Right renal cortex interstitium (tissue), 3 donors: Measurements from ENCODE around the gene OPCML. TPM values are rescaled to one million over a fixed set of nuclear protein-coding genes. Genes with fewer than 3 reads are reported as not detected.

Experiments
- DNase-seq, 3 donors: peaks; one replicate each; pipeline ENCODE4 v3.0.0-alpha.2; 2013; ENCODE audit warnings: low read depth in 3 of 3, low spot score in 2 of 3
- polyA plus RNA-seq, 3 donors: library from polyadenylated mRNA; unstranded; fragments of 120-200 nt; gene quantifications; one replicate each; pipeline ENCODE4 v1.2.1, GENCODE V29; 2013; ENCODE audit not compliant: insufficient read length in 3 of 3

The OPCML gene
- polyA plus RNA-seq, 3 donors: 14.1 to 19.4 (median 19.1) TPM

DNA sequence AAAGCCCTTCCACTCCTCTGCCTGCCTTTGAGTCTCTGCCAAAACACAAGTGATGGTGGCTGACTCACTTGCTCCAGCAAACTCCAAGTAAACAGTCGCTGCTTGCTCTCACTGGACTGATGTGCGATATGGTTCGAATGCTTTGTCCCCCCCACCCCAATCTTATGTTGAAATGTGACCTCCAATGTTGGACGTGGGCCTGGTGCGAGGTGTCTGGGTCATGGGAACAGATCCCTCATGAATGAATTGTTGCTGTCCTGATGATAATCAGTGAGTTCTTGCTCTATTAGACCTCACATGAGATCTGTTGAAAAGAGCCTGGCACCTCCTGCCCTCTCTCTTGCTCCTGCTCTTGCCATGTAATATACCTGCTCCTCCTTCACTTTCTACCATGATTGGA is 747.9 kb downstream of the OPCML start:
- no peak for DNase-seq

- DNase-seq: no peak
These were observed 750.2 kb downstream of the OPCML start for GRCh38 chr11:132782102-132782501.

DNA sequence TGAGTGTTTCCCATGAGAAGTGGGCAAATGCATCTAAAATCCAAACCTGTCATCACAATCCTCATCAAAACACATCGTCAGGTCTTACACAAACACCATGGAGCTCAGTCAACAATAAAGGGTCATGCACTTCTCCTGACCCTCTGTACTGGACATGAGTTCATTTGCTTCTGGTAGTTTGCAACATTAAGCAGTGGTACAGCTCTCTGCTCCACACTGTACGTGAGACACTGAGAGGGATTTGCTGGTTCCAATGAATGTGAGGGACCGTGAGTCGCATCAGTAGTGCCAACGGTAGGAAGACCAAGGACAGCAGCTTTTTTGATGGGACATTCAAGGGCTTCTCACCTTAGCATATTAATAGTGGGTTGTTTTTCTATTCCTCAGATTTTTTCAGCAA is 752.3 kb downstream of the OPCML start:
- DNase-seq: no peak

GRCh38 chr11:132779497-132779896 is 752.8 kb downstream of the OPCML start:
- DNase-seq: no peak

- no peak for DNase-seq
These were observed 755.0 kb downstream of the OPCML start for GRCh38 chr11:132777067-132777975.

DNA sequence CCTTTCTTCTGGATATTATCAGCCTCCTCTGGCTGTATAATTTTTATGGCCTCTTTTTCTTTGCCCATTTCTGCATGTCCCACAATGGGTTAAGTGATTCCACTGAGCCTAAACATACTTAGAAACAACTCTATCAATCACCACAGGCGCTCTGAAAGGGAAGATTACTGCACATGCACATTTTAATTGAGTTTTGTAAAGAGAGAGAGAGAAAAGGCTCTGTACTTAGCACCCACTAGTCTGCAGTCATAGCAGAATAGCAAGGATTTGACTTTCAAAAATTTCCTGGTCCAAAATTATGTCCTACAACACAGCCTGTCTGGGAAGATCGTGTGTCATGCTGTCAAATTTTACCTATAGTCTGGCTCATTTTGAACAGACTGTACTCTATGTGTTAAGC is 758.5 kb downstream of the OPCML start:
- no peak for DNase-seq

DNA sequence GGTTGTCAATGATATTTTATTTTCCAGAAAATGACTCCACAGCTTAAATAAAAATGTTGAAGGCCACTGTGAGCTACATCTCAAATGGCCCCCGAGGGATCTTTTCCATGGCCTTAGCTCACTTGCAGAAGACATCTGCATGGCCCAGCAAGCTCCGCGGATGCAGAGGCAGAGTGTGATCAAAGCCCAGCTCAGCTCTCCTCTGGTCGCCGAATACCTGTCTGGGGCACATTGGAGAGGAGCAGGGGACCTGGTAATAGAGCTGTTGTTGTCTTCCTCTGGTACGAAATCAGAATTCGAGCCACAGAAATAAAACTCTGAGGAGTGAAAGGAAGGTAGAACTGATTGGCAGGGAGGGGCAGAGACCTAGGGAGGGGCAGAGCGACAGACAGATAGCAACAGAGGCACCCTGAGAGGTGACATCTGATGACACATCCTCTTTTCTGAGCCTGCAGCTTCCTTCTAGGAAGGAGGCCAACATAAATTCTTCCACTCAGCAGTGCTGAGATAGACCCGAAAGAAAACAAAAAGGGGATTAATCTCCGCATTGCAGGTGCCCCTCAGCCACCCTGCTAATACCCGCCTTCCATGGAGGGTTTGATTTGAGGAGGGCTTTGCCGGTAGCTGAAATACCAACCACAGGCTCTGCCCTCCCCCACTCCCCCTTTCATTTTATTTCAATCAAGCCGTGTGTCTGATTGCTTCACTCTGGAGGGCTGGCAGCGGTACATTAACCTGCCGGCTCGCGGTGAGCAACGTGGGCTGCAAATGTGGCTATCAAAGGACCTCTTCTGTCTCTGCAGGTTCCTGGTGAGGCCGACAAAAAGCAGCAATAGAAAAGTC is 759.4 kb downstream of the OPCML start:
- no peak for DNase-seq

- no peak for DNase-seq
These were observed 760.6 kb downstream of the OPCML start for GRCh38 chr11:132771746-132772145.

- no peak for DNase-seq
These were observed 761.3 kb downstream of the OPCML start for GRCh38 chr11:132770829-132771530.

DNA sequence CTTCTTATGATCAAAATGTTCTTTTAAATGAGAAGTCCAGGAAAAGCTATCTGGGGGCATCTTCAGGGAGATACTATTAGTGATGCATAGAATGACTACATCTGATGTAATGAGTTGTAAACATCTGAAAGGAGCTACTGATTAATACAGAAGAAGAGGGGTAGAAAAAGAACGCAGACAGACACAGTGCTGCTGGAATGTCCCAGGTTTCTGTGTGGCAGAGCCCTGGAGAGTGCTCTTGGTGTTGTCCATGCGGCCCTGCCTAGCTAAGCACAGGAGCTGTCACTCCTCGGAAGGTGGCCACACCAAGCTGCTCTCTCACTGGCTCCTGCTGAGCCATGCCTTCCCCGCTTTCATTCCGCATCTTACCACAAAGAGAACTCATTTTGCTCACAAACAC is 768.8 kb downstream of the OPCML start:
- DNase-seq: no peak

DNA sequence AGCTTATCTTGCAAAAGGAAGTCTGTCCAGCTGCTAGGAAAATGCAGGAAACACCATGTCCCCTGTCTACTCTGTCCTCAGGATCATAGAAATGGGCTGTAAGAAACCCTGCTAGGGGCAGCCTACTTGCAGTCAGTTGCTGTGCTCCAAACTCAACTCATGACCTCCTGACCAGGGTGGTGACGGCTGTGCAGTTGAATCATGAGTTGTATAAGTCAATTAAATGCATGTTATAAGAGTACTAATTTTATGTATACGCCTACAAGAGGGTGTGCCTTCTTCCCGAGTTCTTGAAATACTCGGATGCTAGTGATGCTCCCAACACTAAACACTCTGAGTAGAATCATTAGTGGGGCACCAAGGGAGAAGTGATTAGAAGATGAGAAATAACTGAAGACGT is 776.4 kb downstream of the OPCML start:
- no peak for DNase-seq

DNA sequence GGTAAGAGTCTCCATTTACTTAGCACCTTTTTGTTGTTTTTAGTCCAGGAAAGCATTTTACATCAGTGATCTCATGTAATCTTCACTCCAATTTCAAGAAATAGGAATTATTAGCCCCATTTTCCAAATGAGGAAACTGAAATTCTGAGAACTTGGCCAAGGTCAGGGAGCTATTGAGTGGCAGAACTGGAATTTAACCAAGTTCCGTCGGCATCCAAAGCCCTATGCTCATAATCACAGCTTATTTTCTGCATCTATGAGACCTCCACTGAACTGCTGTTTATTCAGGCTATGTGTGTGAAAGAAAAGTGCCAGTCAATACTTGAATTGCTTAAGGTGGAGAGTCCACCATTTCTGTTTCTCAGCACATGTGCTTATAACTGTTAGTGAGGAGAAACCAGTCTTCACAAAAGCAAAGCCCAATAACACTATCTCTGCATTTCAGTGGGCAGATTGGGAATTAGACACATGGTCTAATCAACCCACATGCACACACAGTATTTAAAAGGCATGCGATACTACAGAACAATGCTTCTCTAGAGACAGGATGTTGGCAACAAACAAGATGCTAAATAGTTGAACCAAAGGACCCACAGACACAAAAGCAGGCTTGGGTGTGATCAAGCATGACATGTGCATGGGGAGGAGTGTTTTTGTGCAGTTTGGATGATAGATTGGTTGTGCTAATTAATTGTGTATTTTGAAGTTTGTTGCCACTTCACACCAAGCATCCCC is 780.6 kb downstream of the OPCML start:
- DNase-seq: no peak

- no peak for DNase-seq
These were observed 786.0 kb downstream of the OPCML start for GRCh38 chr11:132746305-132746704.

DNA sequence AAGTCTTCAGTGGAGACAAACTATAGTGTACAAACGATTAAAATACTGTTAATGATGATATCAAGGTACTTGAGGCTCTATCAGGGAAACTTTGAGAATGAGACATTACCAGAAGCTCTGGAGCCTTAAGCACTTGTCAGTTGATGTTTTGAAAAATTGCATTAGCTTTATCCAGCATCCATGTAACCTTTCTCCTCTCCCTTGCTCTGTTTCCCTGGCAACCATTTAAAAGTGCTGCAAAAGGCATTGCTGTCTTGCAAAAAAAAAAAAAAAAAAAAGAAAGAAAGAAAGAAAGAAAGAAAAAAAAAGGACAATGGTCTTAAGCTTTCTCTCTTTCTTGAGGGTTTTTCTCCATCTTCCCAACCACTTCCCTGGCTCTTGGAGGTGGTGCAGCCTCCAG is 787.0 kb downstream of the OPCML start:
- no peak for DNase-seq

- no peak for DNase-seq
These were observed 787.5 kb downstream of the OPCML start for GRCh38 chr11:132744771-132745170.

DNA sequence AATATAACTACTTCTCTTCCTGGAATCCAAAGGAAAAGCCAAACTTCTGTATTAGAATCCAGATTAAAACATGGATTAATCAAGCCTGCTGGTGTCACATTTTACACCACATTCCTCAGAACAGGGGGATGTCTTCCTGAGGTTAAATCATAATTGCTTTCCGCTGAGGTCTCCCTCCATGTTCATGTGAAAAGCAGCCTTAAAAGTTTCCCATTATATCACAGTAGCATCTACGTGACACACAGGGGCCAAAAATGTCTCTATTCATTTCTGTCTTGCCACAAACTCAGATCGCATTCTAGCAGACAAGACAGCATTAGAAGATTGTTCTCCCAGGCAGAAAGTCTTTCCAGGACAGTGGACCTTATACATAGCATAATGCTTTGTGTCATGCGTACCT is 788.7 kb downstream of the OPCML start:
- DNase-seq: no peak

GRCh38 chr11:132742929-132743328 is 789.4 kb downstream of the OPCML start:
- no peak for DNase-seq

- DNase-seq: no peak
These were observed 798.1 kb downstream of the OPCML start for GRCh38 chr11:132734217-132734616.

- no peak for DNase-seq
These were observed 804.3 kb downstream of the OPCML start for GRCh38 chr11:132728026-132728425.

- DNase-seq: no peak
These were observed 810.8 kb downstream of the OPCML start for GRCh38 chr11:132721526-132721925.
